ENCODE measurements around the gene SPINK4.

The SPINK4 gene

DNA sequence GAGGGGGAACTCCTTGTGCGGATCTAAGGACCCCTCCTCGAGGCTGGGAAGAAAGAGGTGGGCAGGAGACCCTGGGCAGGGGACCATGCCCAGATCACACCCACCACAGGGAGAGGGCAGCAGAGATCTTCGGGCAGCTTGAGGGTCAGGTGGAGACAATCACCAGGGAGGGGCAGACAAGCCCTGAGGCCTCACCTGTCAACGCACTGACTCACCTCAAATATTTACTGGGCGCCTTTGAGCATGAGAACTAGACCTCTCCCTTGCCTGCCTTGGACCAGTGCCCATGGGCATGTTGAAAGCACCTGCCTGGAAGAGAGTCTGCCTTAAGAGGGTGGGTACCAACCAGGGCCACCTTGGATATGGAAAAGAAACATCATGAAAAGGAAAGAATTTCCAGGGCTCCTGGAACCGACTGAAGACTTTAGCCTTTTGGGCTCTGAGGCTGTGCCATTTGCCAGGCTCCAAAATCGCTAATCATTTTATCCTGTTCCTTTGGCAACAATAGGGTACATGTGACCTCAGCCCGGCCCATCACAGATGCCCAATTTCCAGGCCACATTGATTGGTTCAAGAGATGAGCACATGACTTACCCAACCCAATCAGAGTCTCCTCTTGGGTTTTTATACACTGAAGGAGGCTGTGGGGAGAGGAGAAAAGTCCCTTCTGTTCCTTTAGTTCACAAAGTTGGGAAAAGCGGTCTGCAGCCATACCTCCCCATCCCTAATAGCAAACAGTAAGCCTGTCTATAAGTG is 10.4 kb upstream of the SPINK4 start:
- no peak for DNase-seq (ENCODE audit: extremely low read depth in 1 of 2, low read depth in 1 of 2)

DNA sequence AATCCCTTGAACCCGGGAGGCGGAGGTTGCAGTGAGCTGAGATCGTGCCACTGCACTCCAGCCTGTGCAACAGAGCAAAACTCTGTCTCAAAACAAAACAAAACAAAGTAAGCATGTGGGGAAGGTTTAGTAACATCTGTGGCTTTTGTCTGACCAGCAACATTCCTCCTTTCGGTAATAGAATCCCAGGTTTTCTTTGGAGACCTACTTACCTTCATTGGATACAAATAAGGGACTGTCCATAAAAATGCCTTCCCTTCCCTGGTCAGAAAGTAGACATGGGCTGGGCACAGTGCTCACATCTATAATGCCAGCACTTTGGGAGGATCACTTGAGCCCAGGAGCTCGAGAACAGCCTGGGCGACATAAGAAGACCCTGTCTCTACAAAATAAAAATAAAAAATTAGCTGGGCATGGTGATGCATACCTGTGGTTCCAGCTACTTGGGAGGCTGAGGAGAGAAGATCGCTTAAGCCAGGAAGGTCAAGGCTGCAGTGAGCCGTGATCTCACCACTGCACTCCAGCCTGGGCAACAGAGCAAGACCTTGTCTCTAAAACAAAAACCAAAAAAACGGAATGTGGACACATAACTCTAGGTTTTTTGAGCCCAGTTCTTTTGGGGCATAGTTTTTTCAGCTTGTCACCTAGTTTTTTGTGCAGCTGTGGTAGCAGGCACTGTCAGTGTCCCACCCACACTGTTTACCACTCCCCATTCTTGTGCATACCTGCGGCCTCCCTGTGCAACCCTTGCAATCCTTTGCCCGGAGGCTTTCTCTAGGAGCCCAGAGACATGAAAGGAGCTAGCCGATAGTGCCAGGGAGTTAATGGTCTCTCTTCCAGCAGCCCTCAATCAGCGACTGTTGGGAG is 9.0 kb upstream of the SPINK4 start:
- no peak for DNase-seq (ENCODE audit: extremely low read depth in 1 of 2, low read depth in 1 of 2)

GRCh38 chr9:33231623-33231942 is 8.4 kb upstream of the SPINK4 start:
- DNase-seq (ENCODE audit: extremely low read depth in 1 of 2, low read depth in 1 of 2): no peak

DNA sequence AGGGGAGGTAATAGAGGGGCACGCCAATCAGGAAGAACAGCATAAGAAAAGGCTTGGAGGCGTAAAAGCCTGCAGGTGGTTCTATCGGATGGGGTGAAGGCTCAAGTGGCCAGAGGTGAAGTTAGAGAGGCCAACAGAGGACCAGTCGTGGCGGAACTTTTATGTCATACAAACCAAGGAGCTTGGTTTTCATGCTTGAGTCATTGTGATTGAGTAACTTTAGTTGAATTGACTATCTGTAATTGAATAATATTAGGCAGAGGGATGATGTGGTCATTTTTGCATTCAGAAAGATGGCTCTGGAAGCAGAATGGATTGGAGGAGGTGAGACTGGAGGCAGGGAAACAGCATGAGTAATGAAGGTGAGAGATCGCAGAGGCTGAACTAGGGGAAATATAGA is 7.2 kb upstream of the SPINK4 start:
- no peak for DNase-seq (ENCODE audit: extremely low read depth in 1 of 2, low read depth in 1 of 2)

GRCh38 chr9:33233626-33234342 is 6.2 kb upstream of the SPINK4 start:
- DNase-seq (ENCODE audit: extremely low read depth in 1 of 2, low read depth in 1 of 2): no peak

- no peak for DNase-seq (ENCODE audit: extremely low read depth in 1 of 2, low read depth in 1 of 2)
Measured at GRCh38 chr9:33234511-33235467, 5.2 kb upstream of the SPINK4 start.

GRCh38 chr9:33236571-33236970 is 3.4 kb upstream of the SPINK4 start:
- no peak for DNase-seq (ENCODE audit: extremely low read depth in 1 of 2, low read depth in 1 of 2)

DNA sequence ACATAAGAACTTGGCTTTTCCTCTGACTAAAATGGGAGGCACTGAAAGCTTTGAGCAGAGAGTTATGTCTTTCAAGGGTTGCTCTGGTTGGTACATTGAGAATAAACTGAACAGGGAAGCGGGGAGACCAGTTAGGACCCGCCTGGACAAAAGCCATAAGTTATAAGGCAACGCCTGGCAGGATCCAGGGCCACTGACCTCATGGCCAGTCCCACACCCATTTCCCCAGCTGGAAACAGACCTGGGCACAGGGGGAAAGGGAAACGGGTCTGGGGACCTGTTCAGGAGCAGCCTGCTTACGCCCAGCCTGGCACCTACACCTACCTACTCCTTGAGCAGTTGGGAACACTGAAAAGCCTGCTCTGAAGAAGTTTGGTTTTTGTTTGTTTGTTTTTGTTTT is 1.3 kb downstream of the SPINK4 start:
- no peak for DNase-seq (ENCODE audit: extremely low read depth in 1 of 2, low read depth in 1 of 2)

- no peak for DNase-seq (ENCODE audit: extremely low read depth in 1 of 2, low read depth in 1 of 2)
Measured at GRCh38 chr9:33242609-33243134, 2.7 kb downstream of the SPINK4 start.

DNA sequence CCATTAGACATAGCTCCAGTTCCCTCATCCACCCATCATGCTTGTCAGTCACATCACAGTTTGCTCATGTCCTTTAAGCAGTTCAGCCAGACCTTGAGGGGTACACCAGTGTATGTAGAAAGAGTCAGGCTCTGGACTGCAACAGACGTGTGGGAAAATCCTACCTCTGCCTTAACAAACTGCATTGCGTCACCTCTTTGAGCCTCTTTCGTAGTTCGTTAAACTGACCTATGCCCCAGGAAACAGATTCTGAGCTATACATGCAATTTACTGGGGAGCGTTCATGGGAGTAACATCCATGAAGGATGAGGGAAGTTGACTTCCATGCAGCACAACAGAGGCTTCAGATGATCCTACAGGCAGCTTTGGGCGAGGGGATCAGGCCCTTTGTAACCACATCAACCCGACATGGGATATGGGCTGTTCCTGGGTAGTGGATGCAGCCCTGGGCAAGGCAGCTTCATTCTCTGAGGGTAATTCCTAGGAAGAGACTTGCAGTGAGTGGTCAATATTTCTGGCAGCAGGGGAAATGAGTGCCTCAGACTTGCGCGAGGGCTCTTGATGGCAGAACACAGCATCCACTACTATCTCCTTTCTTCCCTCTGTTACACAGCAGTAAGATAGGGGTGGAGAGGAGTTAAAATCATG is 4.3 kb downstream of the SPINK4 start:
- no peak for DNase-seq (ENCODE audit: extremely low read depth in 1 of 2, low read depth in 1 of 2)

DNA sequence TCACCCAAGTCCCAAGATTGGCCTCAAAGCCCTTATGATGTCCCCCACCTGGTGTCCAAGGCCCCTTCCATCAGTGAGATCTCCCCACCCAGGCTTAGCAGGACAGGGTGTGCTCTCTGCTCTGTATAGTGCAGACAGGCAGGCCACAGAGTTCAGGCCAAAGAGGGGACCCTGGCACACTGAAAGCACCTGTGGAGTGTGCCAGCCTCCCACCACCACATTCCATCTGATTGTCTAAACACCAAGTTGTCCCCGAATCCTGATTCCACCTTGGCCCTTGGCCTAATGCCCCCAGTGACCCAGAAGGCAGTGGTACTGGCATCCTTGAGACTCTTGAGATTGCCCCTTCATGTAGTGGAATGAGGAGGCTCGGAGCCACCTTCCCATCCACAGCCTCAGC is 5.4 kb downstream of the SPINK4 start:
- DNase-seq (ENCODE audit: extremely low read depth in 1 of 2, low read depth in 1 of 2): no peak

DNA sequence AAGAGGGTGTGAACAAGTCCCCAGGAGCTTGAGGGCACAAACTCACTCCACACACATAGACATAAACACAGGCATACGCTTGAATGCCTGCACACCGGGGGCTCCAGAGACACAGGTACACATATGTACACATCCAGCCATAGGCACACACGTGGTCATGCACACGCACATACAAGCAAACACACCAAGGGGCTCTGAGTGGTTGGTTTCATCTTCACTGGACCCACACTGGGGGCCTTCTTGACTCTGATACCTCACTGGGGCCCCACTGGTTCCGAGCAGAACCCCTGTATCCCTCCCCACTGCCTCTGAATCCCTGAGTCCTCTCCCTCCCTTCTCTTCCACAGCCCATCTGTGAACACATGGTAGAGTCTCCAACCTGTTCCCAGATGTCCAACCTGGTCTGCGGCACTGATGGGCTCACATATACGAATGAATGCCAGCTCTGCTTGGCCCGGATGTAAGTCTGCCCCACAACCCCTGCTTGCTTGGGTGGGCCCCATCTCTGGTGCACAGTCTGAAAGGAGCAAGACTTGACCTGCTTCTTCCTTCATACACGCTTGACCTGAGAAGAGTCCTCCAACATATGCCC is 6.4 kb downstream of the SPINK4 start:
- DNase-seq (ENCODE audit: extremely low read depth in 1 of 2, low read depth in 1 of 2): no peak

DNA sequence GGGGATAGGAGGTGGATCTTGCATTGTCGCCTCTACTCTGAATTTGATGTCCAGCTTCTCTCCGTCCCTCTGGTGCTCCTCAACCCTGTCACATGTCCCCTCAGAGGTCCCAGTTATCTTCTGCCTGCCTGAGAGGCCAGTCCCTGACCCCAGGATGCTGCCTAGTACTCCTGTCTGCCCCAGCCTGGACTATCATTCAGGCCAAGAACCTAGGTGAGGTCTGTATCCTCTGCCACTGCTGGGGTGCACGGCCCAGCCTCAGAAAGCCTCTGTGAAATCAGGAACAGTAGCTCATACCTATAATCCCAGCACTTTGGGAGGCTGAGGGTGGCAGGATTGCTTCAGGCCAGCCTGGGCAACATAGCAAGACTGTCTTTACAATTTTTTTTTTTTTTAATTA is 8.6 kb downstream of the SPINK4 start:
- DNase-seq (ENCODE audit: extremely low read depth in 1 of 2, low read depth in 1 of 2): no peak

DNA sequence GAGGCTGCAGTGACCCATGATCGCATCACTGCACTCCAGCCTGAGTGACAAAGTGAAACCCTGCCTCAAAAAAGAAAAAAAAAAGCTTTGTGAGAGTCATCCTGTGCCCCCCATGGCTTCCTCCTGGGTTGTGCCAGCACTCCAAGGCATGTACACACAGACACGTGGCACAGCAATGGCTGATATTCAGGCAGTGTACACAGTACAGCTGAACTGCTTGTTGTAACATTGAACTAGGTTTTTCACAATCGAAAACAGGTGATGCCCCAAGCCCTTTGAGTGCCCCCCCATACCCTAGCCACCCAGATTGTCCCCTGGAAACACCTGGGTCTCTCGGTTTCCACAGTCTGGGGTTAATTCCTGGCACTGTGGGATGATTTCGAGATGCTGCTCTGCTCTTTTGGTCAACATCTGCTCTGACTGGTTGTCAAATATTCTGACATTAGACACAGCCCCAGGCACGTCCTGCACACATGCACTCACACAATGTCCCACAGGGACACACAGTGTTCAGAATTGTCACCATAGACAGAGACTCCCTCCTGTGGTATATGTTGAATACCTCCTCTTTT is 9.2 kb downstream of the SPINK4 start:
- DNase-seq (ENCODE audit: extremely low read depth in 1 of 2, low read depth in 1 of 2): no peak

GRCh38 chr9:33249983-33250382 is 10.0 kb downstream of the SPINK4 start:
- DNase-seq (ENCODE audit: extremely low read depth in 1 of 2, low read depth in 1 of 2): no peak

GRCh38 chr9:33250458-33250995 is 10.6 kb downstream of the SPINK4 start:
- no peak for DNase-seq (ENCODE audit: extremely low read depth in 1 of 2, low read depth in 1 of 2)

DNA sequence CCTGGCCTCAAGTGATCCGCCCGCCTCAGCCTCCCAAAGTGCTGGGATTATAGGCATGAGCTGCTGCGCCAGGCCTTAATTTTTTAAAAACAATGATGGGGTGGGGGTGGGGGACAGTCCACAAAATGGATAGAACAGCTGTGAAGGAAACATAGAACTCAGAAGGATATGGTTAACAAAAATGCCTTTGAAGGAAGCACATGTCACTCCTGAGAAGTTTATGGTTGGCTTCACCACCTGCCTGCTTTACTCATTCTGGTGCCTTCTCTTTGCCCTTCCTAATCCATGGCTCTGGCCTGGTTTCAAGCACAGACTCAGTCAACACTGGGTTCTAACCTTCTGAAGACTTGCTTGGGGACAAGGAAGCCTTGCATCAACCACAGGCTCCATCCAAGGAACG is 14.2 kb downstream of the SPINK4 start:
- DNase-seq (ENCODE audit: extremely low read depth in 1 of 2, low read depth in 1 of 2): no peak

DNA sequence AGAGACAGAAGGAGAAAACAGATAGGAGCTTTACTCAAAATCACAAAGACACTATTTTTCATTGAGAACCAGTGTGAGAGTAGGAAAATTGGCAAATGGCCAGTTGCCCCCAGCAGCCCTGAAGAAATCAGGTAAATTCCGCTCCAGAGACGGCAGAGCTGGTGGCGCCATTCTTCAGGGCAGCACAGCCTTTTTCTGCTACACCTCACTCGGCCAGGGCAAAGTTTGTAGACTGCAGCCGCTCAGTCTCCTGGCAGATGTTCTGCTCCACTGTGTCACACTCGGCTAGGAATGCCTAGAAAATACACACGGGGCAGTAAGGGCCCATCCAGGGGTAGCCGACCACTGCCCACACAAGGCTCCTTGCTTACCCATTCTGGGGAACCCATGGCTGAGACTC is 15.0 kb downstream of the SPINK4 start:
- DNase-seq (ENCODE audit: extremely low read depth in 1 of 2, low read depth in 1 of 2): no peak

- DNase-seq (ENCODE audit: extremely low read depth in 1 of 2, low read depth in 1 of 2): no peak
Measured at GRCh38 chr9:33255471-33255870, 15.5 kb downstream of the SPINK4 start.
